NCI-H146 treated with DMSO at 0.1 percent for 48 hours (cell line): ENCODE results near the gene CNTN6.

Experiments
- DNase-seq: peaks from one replicate; lab custom pipeline; 2025; ENCODE audit not compliant: unreplicated experiment; lab: John Stamatoyannopoulos, UW

The CNTN6 gene

DNA sequence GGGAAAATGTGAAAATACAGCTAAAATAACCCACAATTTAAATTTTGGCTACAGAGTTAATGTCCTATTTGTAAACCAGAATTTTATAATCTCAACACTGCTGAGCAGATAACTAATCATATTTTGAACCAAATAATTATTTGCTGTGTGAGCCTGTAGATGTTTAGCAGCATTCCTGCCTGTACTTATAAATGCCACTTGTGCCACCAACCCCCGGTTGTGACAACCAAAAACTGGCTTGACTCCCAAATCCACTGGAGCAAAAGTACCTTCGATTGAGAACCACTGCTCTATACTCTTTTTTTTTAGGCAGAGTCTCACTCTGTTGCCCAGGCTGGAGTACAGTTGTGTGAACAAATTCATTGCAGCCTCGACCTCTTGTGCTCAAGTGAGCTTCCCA is 78.5 kb downstream of the CNTN6 start:
- DNase-seq, result no peak

DNA sequence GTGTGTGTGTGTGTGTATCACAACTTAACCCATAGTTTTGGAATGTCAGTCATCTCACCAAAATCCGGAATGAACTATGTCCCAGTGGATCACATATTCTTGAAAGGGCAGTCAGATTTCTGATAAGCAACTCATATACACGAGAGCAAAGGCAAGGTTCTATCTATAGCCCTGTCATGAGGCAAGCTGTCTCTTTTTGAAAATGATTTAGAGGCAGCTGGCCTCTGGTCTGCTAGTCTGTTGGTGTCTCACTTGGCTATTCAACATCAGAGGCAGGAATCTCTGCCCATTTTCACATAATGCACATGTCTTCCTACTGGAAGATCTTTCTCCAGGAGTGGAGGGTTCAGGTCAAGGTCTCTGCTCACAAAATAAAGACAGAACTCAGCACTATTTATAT is 79.8 kb downstream of the CNTN6 start:
- no peak for DNase-seq

DNA sequence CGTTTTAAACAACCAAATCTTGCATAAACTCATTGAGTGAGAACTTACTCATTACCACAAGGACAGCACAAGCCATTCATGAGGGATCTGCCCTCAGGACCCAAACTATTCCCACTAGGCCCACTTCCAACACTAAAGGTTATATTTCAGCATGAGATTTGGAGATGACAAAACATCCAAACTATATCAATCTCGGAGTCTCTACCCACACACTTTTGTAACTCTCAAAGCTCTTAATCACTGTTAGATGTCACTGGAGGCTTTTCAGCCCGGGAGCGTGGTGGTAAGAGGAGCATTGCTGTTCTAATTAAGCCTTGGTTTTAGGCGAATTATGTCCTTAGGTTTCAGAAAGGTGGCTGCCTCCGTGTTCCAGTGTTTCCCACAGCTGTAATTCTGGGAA is 86.3 kb downstream of the CNTN6 start:
- no peak for DNase-seq

DNA sequence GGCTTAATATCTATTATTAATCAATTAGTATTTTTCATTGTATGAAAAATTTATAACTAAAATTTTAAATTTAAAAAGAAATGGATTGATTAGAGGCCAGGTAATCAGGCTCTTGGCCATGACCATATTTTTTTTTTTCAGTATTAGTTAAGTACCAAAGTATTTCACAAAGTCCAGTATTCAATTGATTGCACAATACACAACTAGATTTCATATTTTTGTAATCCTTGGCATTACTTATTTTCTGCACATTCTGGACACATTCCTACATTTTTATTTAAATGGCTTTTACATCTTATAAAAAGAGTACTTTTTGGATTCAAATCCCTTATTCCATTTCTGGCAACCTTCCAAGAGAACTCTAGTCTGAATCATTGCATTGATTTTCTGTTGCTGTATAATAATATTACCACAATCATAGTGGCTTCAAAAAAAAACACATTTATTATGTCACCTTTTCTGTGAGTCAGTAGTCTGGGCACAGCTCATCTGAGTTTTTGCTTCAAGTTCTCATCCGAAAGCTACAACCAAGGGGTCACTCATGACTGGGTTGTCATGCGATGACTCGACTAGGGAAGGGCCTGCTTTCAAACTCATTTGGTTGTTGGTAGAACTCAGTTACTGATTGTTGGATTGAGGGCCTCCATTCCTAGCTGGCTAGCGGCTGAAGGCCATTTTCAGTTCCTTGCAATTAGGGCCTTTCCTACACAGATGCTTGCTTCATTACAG is 90.7 kb downstream of the CNTN6 start:
- DNase-seq, result no peak

DNA sequence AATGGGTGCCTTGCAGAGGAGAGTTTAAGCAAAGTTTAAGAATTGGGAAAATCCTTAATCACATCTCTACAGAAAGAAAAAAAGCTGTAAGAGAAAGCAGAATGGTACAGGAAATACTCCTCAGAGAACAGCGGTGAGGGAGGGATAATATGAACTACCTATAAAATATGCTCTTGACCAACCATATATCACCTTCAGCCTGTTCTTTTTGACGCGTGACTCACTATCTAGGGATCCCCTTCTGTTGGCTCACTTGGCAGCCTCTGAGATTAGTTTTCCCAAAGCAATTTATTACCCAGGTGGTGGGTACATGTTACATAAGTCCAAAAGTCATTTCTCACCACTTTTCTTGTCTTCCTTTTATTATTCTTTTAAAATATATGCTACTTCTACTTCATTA is 97.7 kb downstream of the CNTN6 start:
- DNase-seq, result no peak

DNA sequence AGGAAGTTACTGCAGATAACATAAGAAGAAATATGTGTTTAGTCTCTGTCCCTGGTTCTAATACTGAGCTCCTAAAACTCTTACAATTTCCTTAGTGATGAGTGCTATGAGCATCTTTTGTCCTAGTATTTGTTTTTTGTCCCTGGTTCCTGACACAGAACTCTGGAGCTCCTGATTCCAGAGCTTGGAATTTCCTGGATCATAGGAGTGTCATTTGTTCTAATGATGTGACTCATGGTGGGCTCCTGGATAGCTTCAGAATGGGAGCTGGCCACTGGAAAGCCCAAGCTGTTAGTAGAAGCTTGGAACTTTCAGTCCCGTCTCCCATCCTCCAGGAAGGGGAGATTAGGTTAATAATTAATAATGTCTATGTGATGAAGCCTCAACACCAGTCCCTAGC is 98.2 kb downstream of the CNTN6 start:
- DNase-seq, result no peak

DNA sequence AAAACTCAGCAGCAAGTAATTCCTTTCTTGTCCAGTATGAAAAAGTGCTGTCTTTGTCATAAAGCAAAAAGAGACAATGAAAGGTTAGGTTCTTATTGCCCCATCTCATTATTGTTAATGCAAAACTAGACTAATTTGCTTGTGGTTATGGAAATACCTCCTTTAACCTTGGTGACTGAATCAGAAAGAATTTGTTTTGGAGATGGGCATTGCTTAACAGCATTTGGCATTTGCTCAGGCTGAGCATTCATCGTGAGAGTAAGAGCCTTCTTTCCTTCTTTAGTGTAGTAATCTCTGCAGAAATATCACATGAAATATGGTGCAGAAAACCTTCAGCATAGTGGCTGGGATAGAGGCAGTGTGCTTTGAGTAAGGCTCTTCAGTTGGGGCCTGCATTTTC is 103.1 kb downstream of the CNTN6 start:
- DNase-seq, result no peak

DNA sequence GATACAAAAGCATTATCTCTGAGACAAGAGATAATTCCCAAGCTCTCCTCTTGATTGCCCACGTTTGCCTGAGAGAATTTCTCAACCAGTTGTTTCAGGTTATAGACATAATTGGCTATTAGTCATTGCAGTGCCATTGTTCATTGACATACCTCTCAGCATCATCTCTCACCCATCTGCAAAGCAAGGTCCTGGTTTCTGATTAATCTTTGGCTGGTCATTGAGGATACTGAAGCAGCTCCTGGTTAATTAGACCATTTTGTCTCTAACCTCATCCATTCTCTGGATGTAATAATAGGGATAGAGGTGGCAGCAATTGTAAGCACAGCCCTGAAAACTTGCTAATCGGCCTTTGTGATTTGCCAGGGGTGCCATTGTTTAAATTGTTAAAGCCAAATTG is 104.2 kb downstream of the CNTN6 start:
- no peak for DNase-seq

DNA sequence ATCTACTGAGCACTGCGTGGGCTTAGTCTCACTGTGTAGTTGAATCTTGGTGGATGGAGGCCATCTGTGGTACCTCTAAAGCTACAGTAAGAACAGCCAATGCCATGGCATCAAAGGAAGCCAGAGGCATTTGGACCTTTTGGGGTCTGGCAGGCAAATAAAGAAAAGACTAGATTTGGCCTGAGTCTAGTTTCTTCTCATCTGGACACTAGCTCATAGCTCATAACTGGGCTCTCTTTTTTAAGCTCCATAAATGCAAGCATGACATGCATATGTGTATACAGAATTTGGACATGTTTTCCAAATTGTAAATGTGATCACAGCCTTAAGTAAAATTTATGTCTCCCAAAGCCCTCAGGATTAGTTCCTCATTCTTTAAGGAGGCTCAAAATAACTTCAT is 107.5 kb downstream of the CNTN6 start:
- DNase-seq, result no peak

- no peak for DNase-seq
These were observed 115.1 kb downstream of the CNTN6 start for GRCh38 chr3:1207904-1208303.

GRCh38 chr3:1214933-1215332 is 122.1 kb downstream of the CNTN6 start:
- no peak for DNase-seq

DNA sequence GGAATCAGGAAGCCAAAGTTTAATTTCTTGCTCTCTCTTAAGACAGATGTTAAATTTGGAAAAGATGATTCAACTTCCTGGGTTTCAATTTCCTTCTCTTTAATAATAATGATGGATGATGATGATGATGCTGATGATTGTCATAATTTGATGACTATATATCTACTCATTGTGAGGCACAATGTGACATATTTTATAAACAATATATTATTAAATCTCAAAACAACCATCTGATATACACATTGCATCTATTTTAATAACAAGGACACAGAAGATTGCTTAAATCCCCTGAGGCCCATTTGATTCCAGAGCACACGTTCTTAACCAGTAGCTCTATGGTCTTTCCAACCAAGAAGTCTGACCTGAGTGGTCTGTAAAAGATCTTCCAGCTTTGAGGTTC is 124.0 kb downstream of the CNTN6 start:
- no peak for DNase-seq

DNA sequence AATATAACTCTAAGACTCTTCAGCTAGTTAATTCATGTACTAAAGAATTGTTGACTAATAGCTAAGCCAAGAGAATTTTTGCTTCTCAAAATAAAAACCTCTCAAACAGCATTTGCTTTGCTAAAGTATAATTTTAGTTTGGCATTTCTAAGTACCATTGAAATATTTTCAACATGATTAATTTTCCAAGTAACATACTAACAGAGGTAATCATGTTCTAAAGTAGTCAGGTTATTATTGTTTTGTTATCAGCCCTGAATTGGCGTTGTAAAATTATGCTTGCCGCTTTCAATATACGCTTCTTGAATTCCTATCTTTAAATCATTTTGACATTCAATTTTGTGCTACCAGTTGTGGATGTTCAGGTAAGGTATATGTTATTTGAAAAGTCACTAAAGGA is 134.3 kb downstream of the CNTN6 start:
- DNase-seq, result no peak

- DNase-seq, result no peak
These were observed 135.5 kb downstream of the CNTN6 start for GRCh38 chr3:1228289-1228688.

DNA sequence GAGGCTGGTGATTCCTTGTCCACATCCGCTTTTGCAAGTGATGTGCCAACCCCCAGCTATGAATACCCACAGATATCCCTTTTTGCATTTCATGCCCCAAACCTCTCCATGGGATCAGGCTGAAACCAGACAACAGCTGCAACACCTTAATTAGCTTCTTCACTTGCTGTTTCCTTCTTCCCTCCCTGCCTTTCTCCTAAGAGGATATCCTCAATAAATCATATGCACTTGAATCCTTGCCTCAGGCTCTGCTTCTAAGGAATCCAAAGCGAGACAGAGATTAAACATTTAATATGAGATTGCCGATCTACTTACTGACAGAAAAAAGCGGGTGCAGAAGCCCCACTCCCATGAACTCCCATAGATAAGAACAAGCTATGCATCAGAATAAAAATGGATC is 138.1 kb downstream of the CNTN6 start:
- no peak for DNase-seq

- no peak for DNase-seq
These were observed 139.5 kb downstream of the CNTN6 start for GRCh38 chr3:1232276-1232675.

- DNase-seq, result no peak
These were observed 142.8 kb downstream of the CNTN6 start for GRCh38 chr3:1235526-1236120.

DNA sequence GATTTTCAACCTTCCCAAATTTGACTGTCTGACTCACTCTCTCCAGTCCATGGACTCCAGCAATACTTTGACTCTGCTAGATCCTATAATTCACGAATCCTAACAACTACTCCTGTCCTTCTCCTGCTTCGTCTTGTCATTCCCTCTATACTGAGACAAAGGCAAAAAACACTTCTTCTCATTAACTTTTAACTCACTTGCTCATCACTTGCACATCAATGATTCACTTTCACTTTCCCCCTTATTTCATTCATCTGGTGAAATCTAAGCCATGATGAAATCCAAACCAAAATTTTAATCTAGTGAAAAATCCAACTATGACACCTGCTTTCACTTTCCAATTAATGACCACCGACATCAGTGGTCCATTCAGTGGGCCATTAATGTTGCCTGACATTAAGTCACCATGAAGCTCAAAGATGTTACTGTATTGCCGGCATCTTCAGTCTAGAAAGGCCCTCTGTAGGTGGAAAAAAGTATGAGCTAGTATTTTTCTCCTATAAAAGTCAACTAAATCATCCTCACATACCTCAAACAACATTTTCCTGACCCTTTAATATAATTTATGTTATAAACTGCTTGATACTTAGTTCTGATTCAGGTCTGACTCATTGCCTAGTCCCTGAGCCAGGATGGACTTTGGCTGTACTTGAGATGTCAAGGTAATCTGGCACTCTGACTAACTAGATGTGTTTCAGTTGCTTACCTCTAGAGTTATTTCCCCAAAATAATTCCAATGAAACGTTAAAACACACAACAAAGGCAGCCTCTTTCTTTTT is 158.6 kb downstream of the CNTN6 start:
- DNase-seq, result no peak

GRCh38 chr3:1252061-1252430 is 159.2 kb downstream of the CNTN6 start:
- DNase-seq, result no peak

- DNase-seq, result no peak
These were observed 169.4 kb downstream of the CNTN6 start for GRCh38 chr3:1262246-1262645.

- DNase-seq, result no peak
These were observed 170.3 kb downstream of the CNTN6 start for GRCh38 chr3:1263121-1263520.

- no peak for DNase-seq
These were observed 177.0 kb downstream of the CNTN6 start for GRCh38 chr3:1269808-1270207.
